ENCODE data around the gene SPHK1.

Gene SPHK1

DNA sequence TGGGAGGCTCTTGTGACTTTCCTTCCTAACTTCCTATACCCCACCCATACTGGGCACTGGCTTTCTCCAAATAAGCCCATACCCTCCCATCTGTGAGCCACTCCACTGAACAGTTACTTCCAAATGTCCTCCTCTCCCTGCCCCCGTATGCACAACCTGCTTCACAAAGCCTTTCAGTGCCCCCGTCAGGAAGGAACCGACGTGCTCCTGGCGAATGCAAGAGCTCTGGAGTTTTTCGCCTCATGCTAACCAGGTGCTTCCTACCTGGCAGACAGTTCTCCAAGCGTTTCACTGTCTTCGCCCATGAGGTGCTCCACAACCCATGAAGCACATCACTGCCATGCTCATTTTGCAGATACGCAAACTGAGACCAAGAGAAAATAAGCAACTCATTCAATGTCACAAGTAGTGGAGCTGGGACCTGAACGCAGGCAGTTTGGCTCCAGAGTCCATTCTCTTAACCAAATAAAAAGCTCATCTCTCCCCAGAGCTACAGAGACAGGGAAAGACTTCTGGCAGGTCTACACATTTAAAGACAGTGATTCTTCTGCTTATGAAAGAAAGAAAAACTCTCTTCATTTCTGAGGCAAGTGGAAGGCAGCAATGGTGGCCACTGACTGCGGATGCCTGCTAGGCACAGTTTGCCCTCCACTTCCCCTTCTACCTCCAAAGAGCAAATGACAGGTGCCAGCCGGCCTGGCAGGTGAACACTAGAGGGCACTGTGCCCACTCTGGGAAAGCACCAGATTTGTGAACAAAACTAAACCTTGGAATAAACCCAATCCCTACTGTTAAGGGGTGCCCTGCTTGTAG lies 23.8 kb downstream of the SPHK1 start:
- TF ChIP-seq SNAI2 (CRISPR knock-in tag; IDR thresholded peaks at IDR 0.05) (no peak), ARNTL (CRISPR knock-in tag; IDR thresholded peaks at IDR 0.05; ENCODE audit: borderline replicate concordance, low read depth) (no peak), ZFP30 (CRISPR knock-in tag; IDR thresholded peaks at IDR 0.05) (no peak), RARB (CRISPR knock-in tag; IDR thresholded peaks at IDR 0.05) (no peak), CSDC2 (CRISPR knock-in tag; IDR thresholded peaks at IDR 0.05) (no peak)
- ATAC-seq, result peak; percentile 80

GRCh38 chr17:76410328-76410965 lies 26.0 kb downstream of the SPHK1 start:
- TF ChIP-seq GLIS3 (CRISPR knock-in tag; IDR thresholded peaks at IDR 0.05), result no peak
- no peak for TF ChIP-seq CSDC2 (CRISPR knock-in tag; IDR thresholded peaks at IDR 0.05)
- no peak for TF ChIP-seq ZFP30 (CRISPR knock-in tag; IDR thresholded peaks at IDR 0.05)
- TF ChIP-seq, protein P1, sequence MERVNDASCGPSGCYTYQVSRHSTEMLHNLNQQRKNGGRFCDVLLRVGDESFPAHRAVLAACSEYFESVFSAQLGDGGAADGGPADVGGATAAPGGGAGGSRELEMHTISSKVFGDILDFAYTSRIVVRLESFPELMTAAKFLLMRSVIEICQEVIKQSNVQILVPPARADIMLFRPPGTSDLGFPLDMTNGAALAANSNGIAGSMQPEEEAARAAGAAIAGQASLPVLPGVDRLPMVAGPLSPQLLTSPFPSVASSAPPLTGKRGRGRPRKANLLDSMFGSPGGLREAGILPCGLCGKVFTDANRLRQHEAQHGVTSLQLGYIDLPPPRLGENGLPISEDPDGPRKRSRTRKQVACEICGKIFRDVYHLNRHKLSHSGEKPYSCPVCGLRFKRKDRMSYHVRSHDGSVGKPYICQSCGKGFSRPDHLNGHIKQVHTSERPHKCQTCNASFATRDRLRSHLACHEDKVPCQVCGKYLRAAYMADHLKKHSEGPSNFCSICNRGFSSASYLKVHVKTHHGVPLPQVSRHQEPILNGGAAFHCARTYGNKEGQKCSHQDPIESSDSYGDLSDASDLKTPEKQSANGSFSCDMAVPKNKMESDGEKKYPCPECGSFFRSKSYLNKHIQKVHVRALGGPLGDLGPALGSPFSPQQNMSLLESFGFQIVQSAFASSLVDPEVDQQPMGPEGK (CRISPR knock-in tag; IDR thresholded peaks at IDR 0.05; ENCODE audit: borderline replicate concordance), result no peak
- no peak for TF ChIP-seq ISL1 (CRISPR knock-in tag; IDR thresholded peaks at IDR 0.05)
- TF ChIP-seq ZFP3 (CRISPR knock-in tag; IDR thresholded peaks at IDR 0.05), result no peak
- TF ChIP-seq, protein P2, sequence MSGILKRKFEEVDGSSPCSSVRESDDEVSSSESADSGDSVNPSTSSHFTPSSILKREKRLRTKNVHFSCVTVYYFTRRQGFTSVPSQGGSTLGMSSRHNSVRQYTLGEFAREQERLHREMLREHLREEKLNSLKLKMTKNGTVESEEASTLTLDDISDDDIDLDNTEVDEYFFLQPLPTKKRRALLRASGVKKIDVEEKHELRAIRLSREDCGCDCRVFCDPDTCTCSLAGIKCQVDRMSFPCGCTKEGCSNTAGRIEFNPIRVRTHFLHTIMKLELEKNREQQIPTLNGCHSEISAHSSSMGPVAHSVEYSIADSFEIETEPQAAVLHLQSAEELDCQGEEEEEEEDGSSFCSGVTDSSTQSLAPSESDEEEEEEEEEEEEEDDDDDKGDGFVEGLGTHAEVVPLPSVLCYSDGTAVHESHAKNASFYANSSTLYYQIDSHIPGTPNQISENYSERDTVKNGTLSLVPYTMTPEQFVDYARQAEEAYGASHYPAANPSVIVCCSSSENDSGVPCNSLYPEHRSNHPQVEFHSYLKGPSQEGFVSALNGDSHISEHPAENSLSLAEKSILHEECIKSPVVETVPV (CRISPR knock-in tag; IDR thresholded peaks at IDR 0.05), result no peak
- TF ChIP-seq TOX (CRISPR knock-in tag; IDR thresholded peaks at IDR 0.05; ENCODE audit: borderline replicate concordance), result no peak
- no peak for TF ChIP-seq ZNF565 (CRISPR knock-in tag; conservative IDR thresholded peaks at IDR 0.05; ENCODE audit: low read depth)
- TF ChIP-seq ESRRG (CRISPR knock-in tag; IDR thresholded peaks at IDR 0.05), result no peak
- no peak for TF ChIP-seq RARB (CRISPR knock-in tag; IDR thresholded peaks at IDR 0.05)
- TF ChIP-seq ZNF70 (CRISPR knock-in tag; IDR thresholded peaks at IDR 0.05), result no peak
- TF ChIP-seq OSR1 (CRISPR knock-in tag; IDR thresholded peaks at IDR 0.05), result no peak
- TF ChIP-seq BACH2 (CRISPR knock-in tag; IDR thresholded peaks at IDR 0.05; ENCODE audit: borderline replicate concordance), result no peak
- no peak for TF ChIP-seq ZNF8 (CRISPR knock-in tag; IDR thresholded peaks at IDR 0.05)
- TF ChIP-seq, protein P3, sequence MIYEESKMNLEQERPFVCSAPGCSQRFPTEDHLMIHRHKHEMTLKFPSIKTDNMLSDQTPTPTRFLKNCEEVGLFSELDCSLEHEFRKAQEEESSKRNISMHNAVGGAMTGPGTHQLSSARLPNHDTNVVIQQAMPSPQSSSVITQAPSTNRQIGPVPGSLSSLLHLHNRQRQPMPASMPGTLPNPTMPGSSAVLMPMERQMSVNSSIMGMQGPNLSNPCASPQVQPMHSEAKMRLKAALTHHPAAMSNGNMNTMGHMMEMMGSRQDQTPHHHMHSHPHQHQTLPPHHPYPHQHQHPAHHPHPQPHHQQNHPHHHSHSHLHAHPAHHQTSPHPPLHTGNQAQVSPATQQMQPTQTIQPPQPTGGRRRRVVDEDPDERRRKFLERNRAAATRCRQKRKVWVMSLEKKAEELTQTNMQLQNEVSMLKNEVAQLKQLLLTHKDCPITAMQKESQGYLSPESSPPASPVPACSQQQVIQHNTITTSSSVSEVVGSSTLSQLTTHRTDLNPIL (CRISPR knock-in tag; IDR thresholded peaks at IDR 0.05; ENCODE audit: low read depth), result no peak
- no peak for TF ChIP-seq SNAI2 (CRISPR knock-in tag; IDR thresholded peaks at IDR 0.05)
- no peak for TF ChIP-seq TSHZ2 (CRISPR knock-in tag; IDR thresholded peaks at IDR 0.05)
- no peak for TF ChIP-seq ZC3H10 (CRISPR knock-in tag; IDR thresholded peaks at IDR 0.05)
- ATAC-seq, result no peak

- no peak for ATAC-seq
- no peak for TF ChIP-seq PPARA (CRISPR knock-in tag; IDR thresholded peaks at IDR 0.05; ENCODE audit: borderline replicate concordance)
- TF ChIP-seq, protein P1 (CRISPR knock-in tag; IDR thresholded peaks at IDR 0.05; ENCODE audit: borderline replicate concordance), result no peak
- TF ChIP-seq, protein P2 (CRISPR knock-in tag; IDR thresholded peaks at IDR 0.05), result no peak
- TF ChIP-seq GLIS3 (CRISPR knock-in tag; IDR thresholded peaks at IDR 0.05), result no peak
- TF ChIP-seq OSR1 (CRISPR knock-in tag; IDR thresholded peaks at IDR 0.05), result no peak
- TF ChIP-seq RARB (CRISPR knock-in tag; IDR thresholded peaks at IDR 0.05), result no peak
- TF ChIP-seq TOX (CRISPR knock-in tag; IDR thresholded peaks at IDR 0.05; ENCODE audit: borderline replicate concordance), result no peak
- TF ChIP-seq TSHZ2 (CRISPR knock-in tag; IDR thresholded peaks at IDR 0.05), result no peak
- no peak for TF ChIP-seq ZNF70 (CRISPR knock-in tag; IDR thresholded peaks at IDR 0.05)
- no peak for TF ChIP-seq TCF4 (CRISPR knock-in tag; IDR thresholded peaks at IDR 0.05; ENCODE audit: borderline replicate concordance)
- TF ChIP-seq ZC3H10 (CRISPR knock-in tag; IDR thresholded peaks at IDR 0.05), result no peak
- no peak for TF ChIP-seq ISL1 (CRISPR knock-in tag; IDR thresholded peaks at IDR 0.05)
These were observed 26.8 kb downstream of the SPHK1 start for GRCh38 chr17:76411247-76411646.

Measured in SK-N-SH treated with all-trans-retinoic acid at 6 μM for 48 hours (cell line).